Left lung (tissue), 10 donors: ENCODE results near the gene RNF41. TPM values are rescaled to one million over a fixed set of nuclear protein-coding genes. Genes with fewer than 3 reads are reported as not detected.

Source experiments
- ATAC-seq: fragments of 200-7000 bp; cut with Tn5 transposase; one replicate; pipeline ENCODE4 v1.9.1; 2020; ENCODE audit warnings: moderate library complexity
- DNase-seq, 4 donors: peaks; one replicate each; pipeline ENCODE4 v3.0.0-alpha.2; 2013 to 2020
- H3K27ac ChIP-seq, 2 donors: fragments of 200-600 bp; sonication (generic) in 1 of 2; one replicate each; pipeline versions ENCODE4 v1.5.0 to v1.8.0; 2020 to 2021
- H3K27me3 ChIP-seq, 2 donors: fragments of 200-600 bp; sonication (generic) in 1 of 2; one replicate each; pipeline versions ENCODE4 v1.5.0 to v1.8.0; 2020 to 2021
- H3K36me3 ChIP-seq, 2 donors: fragments of 200-600 bp; sonication (generic) in 1 of 2; one replicate each; pipeline versions ENCODE4 v1.5.0 to v1.8.0; 2020 to 2021
- H3K4me1 ChIP-seq, 2 donors: fragments of 200-600 bp; one replicate each; pipeline ENCODE4 v1.8.0; 2021
- H3K4me3 ChIP-seq, 2 donors: fragments of 200-600 bp; sonication (generic) in 1 of 2; one replicate each; pipeline versions ENCODE4 v1.5.0 to v1.8.0; 2020 to 2021; ENCODE audit warnings: mild to moderate bottlenecking in 1 of 2
- H3K9me3 ChIP-seq, 2 donors: fragments of 200-600 bp; sonication (generic) in 1 of 2; one replicate each; pipeline versions ENCODE4 v1.5.0 to v1.8.0; 2020 to 2021
- intact Hi-C, 2 donors: fragments of 100-400 bp; cut with DNase I; formaldehyde crosslinking; loops; one replicate each; pipeline versions ENCODE4 v1.11.2 to v1.14.2; 2022
- polyA plus RNA-seq, 6 donors: library from polyadenylated mRNA; unstranded; fragments of 120-200 nt; gene quantifications; one replicate each; pipeline ENCODE4 v1.2.1, GENCODE V29; 2013; ENCODE audit not compliant: insufficient read length in 6 of 6
- total RNA-seq, 2 donors: library from RNA; stranded (reverse); fragmentation: NEBNext Ultra II Directional; extraction: Animal tissue kit (Norgen Biotek cat#: 25700); gene quantifications; one replicate each; pipeline ENCODE4 v1.2.1, GENCODE V29; 2021
- TF ChIP-seq, protein P1 (sequence below), 2 donors: fragments of 200-600 bp; sonication (generic) in 1 of 2; IDR thresholded peaks; one replicate each; pipeline versions ENCODE4 v1.5.0 to v1.8.0; 2021; ENCODE audit warnings: antibody characterized with exemption in 2 of 2
- donor health status: DM: no; HTN: yes; CAD: no.
- donor health status: DM: no; HTN: no; CAD: no.

Gene RNF41
- total and polyA plus RNA-seq, 8 donors: 41.5 to 51.4 (median 42.8) TPM

DNA sequence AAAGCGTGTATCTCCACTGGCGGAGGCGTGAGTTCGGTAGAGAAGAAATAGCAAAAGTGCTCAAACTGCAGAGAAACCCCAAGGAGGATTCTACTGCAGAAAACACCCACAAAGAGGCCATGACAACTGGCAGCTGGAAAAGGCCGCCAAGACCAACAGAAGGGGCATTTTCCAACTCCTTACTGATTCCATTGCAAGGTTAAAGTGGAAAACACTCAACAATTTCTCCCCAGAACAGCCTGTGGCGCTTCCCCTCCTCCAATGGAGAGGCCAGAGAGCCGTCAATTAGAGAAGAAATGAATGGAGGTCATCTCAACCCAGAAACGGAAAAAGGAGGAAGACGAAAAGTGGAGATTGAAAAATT lies 37.1 kb upstream of the RNF41 start:
- TF ChIP-seq, protein P1, sequence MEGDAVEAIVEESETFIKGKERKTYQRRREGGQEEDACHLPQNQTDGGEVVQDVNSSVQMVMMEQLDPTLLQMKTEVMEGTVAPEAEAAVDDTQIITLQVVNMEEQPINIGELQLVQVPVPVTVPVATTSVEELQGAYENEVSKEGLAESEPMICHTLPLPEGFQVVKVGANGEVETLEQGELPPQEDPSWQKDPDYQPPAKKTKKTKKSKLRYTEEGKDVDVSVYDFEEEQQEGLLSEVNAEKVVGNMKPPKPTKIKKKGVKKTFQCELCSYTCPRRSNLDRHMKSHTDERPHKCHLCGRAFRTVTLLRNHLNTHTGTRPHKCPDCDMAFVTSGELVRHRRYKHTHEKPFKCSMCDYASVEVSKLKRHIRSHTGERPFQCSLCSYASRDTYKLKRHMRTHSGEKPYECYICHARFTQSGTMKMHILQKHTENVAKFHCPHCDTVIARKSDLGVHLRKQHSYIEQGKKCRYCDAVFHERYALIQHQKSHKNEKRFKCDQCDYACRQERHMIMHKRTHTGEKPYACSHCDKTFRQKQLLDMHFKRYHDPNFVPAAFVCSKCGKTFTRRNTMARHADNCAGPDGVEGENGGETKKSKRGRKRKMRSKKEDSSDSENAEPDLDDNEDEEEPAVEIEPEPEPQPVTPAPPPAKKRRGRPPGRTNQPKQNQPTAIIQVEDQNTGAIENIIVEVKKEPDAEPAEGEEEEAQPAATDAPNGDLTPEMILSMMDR (IDR thresholded peaks at IDR 0.05): no peak
- Histone ChIP-seq H3K4me1 (peaks cover 16 to 27% of the 10 kb centered on the region in 2 donors), H3K4me3 (peak overlapping the region; percentile 95 to 96), H3K36me3 (peaks cover 0 to 21% of the 10 kb centered on the region in 2 donors), H3K9me3 (no peaks in the 10 kb centered on the region), H3K27ac (peak overlapping the region; percentile 86 to 90), H3K27me3 (no peaks in the 10 kb centered on the region)
- intact Hi-C loops: no loop called here
- DNase-seq (no peak), ATAC-seq (no peak)

GRCh38 chr12:56258068-56258819 lies 36.5 kb upstream of the RNF41 start, which contains the start of gene ANKRD52:
Gene ANKRD52, minus strand, starts transcription at chr12:56258384. Its CDS starts 115 bp downstream, at chr12:56258269.
- DNase-seq: peak; percentile 70 to 96 (median 85)
- peak; percentile 97 for ATAC-seq
- H3K27me3 ChIP-seq: no peaks in the 10 kb centered on the region
- peaks cover 16 to 27% of the 10 kb centered on the region in 2 donors for H3K4me1 ChIP-seq
- TF ChIP-seq, protein P1 (IDR thresholded peaks at IDR 0.05): peak; percentile 55 to 83
- H3K9me3 ChIP-seq: no peaks in the 10 kb centered on the region
- peak within 1 kb of the TSS; percentile 95 to 96 for H3K4me3 ChIP-seq
- H3K36me3 ChIP-seq: peaks cover 0 to 26% of the 10 kb centered on the region in 2 donors
- H3K27ac ChIP-seq: peak within 1 kb of the TSS; percentile 86 to 90
- intact Hi-C loops: no loop called here

GRCh38 chr12:56257491-56258067 lies 35.9 kb upstream of the RNF41 start:
- Histone ChIP-seq H3K9me3 (no peaks in the 10 kb centered on the region), H3K27ac (peak overlapping the region; percentile 86 to 90), H3K27me3 (no peaks in the 10 kb centered on the region), H3K4me3 (peak overlapping the region; percentile 95 to 96), H3K36me3 (peaks cover 0 to 33% of the 10 kb centered on the region in 2 donors), H3K4me1 (peaks cover 16 to 27% of the 10 kb centered on the region in 2 donors)
- DNase-seq (peak in 1 of 4 donors; percentile 21), ATAC-seq (peak; percentile 55)
- TF ChIP-seq, protein P1 (IDR thresholded peaks at IDR 0.05): no peak
- intact Hi-C loops: no loop called here

- DNase-seq (no peak), ATAC-seq (no peak)
- peaks cover 16 to 27% of the 10 kb centered on the region in 2 donors for H3K4me1 ChIP-seq
- no peaks in the 10 kb centered on the region for H3K9me3 ChIP-seq
- no peaks in the 10 kb centered on the region for H3K27me3 ChIP-seq
- peaks cover 2 to 38% of the 10 kb centered on the region in 2 donors for H3K36me3 ChIP-seq
- peak overlapping the region; percentile 95 to 96 for H3K4me3 ChIP-seq
- TF ChIP-seq, protein P1 (IDR thresholded peaks at IDR 0.05): no peak
- no peak overlapping the region for H3K27ac ChIP-seq
- intact Hi-C loops: no loop called here
Observed at GRCh38 chr12:56257071-56257470, 35.3 kb upstream of the RNF41 start.

DNA sequence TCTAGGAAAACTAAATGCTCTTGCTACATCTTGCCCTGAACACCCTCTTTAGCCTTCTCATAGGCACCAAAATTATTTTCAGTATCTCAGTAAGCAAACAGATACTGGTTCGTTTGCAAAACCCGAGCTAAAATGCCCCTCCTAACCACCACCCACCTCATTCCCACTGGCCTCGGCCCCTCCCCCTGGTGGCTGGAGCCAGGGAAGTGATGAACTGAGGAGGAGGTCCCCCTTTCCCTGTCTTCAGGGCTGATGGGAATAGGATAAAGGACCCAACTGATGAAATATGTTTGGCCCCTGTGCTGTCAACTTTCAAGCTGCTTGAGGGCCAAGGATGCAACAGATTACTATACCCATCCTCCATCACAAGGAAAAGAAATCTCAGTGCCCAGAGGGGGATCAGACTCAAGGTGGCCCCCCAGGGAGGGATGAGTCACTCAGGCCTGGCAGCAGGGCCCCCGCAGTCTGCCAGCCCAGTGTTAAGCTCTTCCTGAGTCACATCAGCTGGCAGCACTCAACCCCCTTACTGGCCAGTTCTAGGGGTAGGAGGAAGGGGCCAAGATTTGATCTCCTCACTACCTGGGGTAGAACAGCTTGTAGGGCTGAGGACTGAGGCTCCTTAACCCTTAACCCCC lies 34.7 kb upstream of the RNF41 start:
- H3K27me3 ChIP-seq: no peaks in the 10 kb centered on the region
- peaks cover 16 to 27% of the 10 kb centered on the region in 2 donors for H3K4me1 ChIP-seq
- intact Hi-C loops: no loop called here
- TF ChIP-seq, protein P1 (IDR thresholded peaks at IDR 0.05): no peak
- DNase-seq (no peak), ATAC-seq (no peak)
- no peaks in the 10 kb centered on the region for H3K9me3 ChIP-seq
- H3K27ac ChIP-seq: no peak overlapping the region
- peaks cover 7 to 44% of the 10 kb centered on the region in 2 donors for H3K36me3 ChIP-seq
- H3K4me3 ChIP-seq: no peak overlapping the region
